ENCODE measurements around the gene WSCD1.

DNA sequence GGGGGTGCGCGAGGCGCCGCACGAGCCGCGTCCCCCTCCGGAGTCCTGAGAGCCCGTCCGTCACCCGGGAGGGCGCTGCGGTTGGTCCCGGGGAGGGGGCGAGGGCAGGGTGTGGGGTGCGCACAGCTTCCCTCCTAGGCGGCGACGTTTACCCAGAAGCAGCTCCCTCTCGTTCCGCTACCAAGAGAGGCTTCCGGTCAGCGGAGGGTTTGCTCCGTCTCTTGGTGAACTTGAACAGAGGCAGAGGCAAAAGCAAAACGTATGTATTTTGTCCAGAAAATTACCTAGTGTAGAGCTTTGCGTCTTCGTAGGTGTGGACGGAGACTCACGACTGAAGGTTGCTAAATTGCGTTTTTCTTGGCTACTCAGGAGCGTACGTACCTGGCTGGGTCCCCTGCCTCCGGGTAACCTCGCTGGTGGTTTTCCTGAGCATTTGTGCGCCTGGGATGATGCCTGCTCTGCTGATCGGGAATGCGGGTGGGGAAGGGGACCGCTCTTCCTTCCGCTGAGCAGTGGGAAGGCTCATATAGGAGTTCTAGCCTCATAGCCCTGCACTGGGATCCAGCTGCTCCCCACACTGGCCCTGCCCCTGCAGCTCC, 833 bp downstream of the WSCD1 start:
- TF ChIP-seq POLR2A (IDR thresholded peaks at IDR 0.05) (no peak), POLR2AphosphoS5 (IDR thresholded peaks at IDR 0.05) (no peak)
- TF ChIP-seq, protein P1, sequence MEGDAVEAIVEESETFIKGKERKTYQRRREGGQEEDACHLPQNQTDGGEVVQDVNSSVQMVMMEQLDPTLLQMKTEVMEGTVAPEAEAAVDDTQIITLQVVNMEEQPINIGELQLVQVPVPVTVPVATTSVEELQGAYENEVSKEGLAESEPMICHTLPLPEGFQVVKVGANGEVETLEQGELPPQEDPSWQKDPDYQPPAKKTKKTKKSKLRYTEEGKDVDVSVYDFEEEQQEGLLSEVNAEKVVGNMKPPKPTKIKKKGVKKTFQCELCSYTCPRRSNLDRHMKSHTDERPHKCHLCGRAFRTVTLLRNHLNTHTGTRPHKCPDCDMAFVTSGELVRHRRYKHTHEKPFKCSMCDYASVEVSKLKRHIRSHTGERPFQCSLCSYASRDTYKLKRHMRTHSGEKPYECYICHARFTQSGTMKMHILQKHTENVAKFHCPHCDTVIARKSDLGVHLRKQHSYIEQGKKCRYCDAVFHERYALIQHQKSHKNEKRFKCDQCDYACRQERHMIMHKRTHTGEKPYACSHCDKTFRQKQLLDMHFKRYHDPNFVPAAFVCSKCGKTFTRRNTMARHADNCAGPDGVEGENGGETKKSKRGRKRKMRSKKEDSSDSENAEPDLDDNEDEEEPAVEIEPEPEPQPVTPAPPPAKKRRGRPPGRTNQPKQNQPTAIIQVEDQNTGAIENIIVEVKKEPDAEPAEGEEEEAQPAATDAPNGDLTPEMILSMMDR (IDR thresholded peaks at IDR 0.05) = no peak
